Measurements from ENCODE around the gene BMP6.

Gene BMP6

DNA sequence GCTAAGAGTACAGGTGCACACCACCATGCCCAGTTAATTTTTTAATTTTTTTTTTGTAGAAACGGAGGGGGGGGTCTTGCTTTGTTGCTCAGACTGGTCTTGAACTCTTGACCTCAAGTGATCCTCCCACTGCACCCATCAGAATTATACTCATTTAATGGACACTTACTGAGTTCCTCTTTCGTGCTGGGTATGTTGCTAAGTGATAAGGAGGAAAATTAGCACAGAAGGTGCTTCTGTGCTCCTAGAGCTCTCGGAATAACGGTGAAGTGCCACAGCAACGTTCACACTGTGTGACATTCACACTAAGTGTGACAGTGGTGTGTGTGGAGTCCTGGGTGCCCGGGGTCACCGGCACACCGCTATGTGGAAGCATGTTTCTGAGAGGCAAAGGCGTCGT, 32.1 kb upstream of the BMP6 start:
- Mint-ChIP-seq H3K36me3 (ENCODE audit: low read depth) (no peaks in the 10 kb centered on the region), H3K27ac (no peak overlapping the region), H3K9me3 (peaks cover 7% of the 10 kb centered on the region), H3K4me3 (no peak overlapping the region), H3K27me3 (ENCODE audit: low read depth, poor library complexity) (no peaks in the 10 kb centered on the region), H3K4me1 (peaks cover 39% of the 10 kb centered on the region)
- no peak for TF ChIP-seq CTCF (IDR thresholded peaks at IDR 0.05)
- no peak for DNase-seq

DNA sequence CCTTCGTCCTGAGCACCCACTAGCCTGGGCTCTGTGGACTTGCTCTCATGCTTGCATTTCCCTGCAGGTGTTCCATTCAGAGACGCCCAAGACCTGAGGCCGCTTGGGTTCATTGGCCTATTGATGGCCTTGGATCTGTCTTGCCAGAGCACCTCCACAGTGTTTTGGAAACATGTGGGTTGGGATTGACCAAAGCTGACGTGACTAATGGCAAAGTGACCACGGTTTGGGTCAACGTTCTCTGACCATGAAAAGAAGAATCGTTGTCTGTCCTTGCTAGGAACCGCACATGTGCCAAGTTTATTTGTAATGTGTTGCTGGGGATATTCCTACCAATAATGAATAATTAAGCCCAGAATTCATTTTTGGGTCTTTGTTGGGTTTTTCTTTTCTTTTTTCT, 29.8 kb upstream of the BMP6 start:
- H3K4me3 Mint-ChIP-seq = no peak overlapping the region
- H3K27ac Mint-ChIP-seq = no peak overlapping the region
- no peaks in the 10 kb centered on the region for H3K36me3 Mint-ChIP-seq (ENCODE audit: low read depth)
- TF ChIP-seq CTCF (IDR thresholded peaks at IDR 0.05) = no peak
- no peak for DNase-seq
- H3K4me1 Mint-ChIP-seq = peaks cover 23% of the 10 kb centered on the region
- no peaks in the 10 kb centered on the region for H3K27me3 Mint-ChIP-seq (ENCODE audit: low read depth, poor library complexity)
- H3K9me3 Mint-ChIP-seq = peaks cover 3% of the 10 kb centered on the region

DNA sequence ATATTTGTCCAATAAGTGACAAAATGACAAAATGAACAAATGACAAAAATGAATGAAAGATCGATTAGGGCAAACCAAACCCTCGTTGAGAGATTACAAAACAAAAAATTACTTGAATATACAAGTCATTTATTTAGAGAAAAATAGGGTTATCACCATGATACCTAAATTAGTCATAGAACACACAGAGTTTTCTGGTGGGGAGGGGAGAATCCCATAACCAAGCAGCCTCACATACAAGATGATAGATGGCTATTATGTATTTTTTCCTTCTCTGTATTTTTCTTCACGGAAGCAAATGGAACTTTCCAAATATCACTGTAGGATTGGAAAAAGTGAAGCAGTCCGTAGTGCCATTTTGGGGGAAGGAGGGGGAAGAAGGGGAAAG, 28.5 kb upstream of the BMP6 start:
- no peaks in the 10 kb centered on the region for H3K27me3 Mint-ChIP-seq (ENCODE audit: low read depth, poor library complexity)
- no peaks in the 10 kb centered on the region for H3K36me3 Mint-ChIP-seq (ENCODE audit: low read depth)
- DNase-seq = no peak
- peaks cover 16% of the 10 kb centered on the region for H3K4me1 Mint-ChIP-seq
- H3K9me3 Mint-ChIP-seq = peaks cover 3% of the 10 kb centered on the region
- no peak for TF ChIP-seq CTCF (IDR thresholded peaks at IDR 0.05)
- no peak overlapping the region for H3K27ac Mint-ChIP-seq
- H3K4me3 Mint-ChIP-seq = no peak overlapping the region

DNA sequence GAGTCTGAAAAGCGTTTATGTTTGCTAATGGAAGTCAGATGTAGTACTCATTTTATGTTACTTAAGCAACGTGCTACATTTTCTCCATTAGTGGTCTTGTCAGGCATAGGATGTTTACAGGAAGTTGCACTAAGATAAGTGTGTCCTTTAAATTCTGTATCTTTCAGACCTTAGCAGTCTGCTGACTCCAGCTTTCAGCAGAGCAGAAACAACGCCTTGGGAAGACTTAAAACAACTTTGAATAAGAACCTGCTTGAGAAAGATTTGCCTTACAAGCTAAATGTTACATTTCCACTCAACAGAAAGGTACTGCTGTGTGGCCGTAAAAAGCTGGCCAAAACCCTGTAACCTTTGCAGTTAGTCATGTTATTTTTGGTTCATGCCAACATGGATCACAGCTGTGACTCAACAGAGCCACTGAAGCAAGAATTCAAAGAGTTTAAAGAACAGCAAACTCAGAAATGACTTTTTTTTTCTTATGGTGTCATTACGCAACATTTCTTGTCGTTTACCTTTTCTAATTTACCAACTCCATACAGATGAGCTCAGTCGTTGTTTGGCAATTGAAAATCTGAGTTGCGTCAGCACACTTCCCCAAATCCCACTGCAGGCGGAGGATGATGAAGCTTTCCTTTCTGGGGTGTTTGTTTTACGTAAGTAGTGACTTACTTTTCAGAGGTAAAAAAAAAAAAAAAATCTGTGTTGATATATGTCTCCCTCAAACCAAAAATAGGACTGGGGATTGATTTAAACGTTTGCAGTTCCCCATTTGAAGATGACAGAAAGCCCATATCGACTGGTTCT, 27.9 kb upstream of the BMP6 start:
- H3K36me3 Mint-ChIP-seq (ENCODE audit: low read depth) = no peaks in the 10 kb centered on the region
- H3K27ac Mint-ChIP-seq = no peak overlapping the region
- no peak for DNase-seq
- H3K27me3 Mint-ChIP-seq (ENCODE audit: low read depth, poor library complexity) = no peaks in the 10 kb centered on the region
- H3K4me3 Mint-ChIP-seq = no peak overlapping the region
- peaks cover 3% of the 10 kb centered on the region for H3K9me3 Mint-ChIP-seq
- H3K4me1 Mint-ChIP-seq = peaks cover 14% of the 10 kb centered on the region
- TF ChIP-seq CTCF (IDR thresholded peaks at IDR 0.05) = no peak

DNA sequence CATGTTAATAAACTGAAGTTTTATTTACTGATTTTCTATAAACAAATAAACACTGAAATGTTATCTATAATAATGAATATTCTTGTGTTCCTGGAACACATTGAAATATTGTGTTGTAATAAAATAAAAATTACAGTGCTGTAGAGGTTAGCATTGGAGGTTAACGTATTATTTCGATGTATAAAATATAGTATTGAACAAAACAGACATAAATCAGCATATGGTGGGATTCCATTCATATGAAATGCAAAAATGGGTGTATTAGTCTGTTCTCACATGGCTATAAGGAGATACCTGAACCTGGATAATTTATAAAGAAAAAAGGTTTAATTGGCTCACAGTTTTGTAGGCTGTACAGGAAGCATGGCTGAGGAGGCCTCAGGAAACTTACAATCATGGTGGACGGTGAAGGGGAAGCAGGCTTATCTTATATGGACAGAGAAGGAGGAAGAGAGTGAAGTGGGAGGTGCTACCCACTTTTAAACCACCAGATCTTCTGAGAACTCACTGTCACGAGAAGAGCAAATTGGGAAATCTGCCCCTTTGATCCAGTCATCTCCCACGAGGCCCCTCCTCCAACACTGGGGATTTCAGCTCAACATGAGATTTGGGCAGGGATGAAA, 24.6 kb upstream of the BMP6 start:
- Mint-ChIP-seq H3K4me3 (no peak overlapping the region), H3K27me3 (ENCODE audit: low read depth, poor library complexity) (no peaks in the 10 kb centered on the region), H3K27ac (no peak overlapping the region), H3K4me1 (peaks cover 14% of the 10 kb centered on the region), H3K36me3 (ENCODE audit: low read depth) (no peaks in the 10 kb centered on the region), H3K9me3 (peaks cover 3% of the 10 kb centered on the region)
- TF ChIP-seq CTCF (IDR thresholded peaks at IDR 0.05) = no peak
- DNase-seq = no peak
